Neural cell (in vitro differentiated cells): ENCODE results near the gene CHKB. TPM values are rescaled to one million over a fixed set of nuclear protein-coding genes. Genes with fewer than 3 reads are reported as not detected.
"Not testable (repeated sequence)": the region's sequence is repeated elsewhere in the genome, so short reads cannot be mapped to it uniquely, and the experiment has no call there.

Experiments used
- H2AFZ ChIP-seq: fragments of 200-600, 300-800 bp; sonication (generic), shearing (Covaris generic); 2 replicates; pipeline ENCODE4 v1.6.0; 2014; ENCODE audit warnings: low read depth, mild to moderate bottlenecking, antibody characterized with exemption, low read length, moderate library complexity
- H3F3A ChIP-seq: fragments of 200-600 bp; shearing (Covaris generic); 2 replicates; pipeline ENCODE4 v1.6.1; 2016; ENCODE audit warnings: mild to moderate bottlenecking, moderate library complexity, mixed read lengths, antibody characterized with exemption, low read length; ENCODE audit not compliant: insufficient read depth, poor library complexity, severe bottlenecking
- H3K27ac ChIP-seq: fragments of 200-600, 300-800 bp; sonication (generic), shearing (Covaris generic); 2 replicates; pipeline ENCODE4 v1.5.1; 2014; ENCODE audit warnings: mild to moderate bottlenecking, low read length, moderate library complexity
- H3K27me3 ChIP-seq: fragments of 300-800, 200-600 bp; sonication (generic), shearing (Covaris generic); 2 replicates; pipeline ENCODE4 v1.6.0; 2014; ENCODE audit warnings: mild to moderate bottlenecking, low read depth, low read length, moderate library complexity; ENCODE audit not compliant: insufficient read depth
- H3K36me3 ChIP-seq: fragments of 300-800, 200-600 bp; sonication (generic), shearing (Covaris generic); 2 replicates; pipeline ENCODE4 v1.5.1; 2014; ENCODE audit warnings: mild to moderate bottlenecking, antibody characterized with exemption, low read length, moderate library complexity; ENCODE audit not compliant: insufficient read depth
- H3K4me2 ChIP-seq: fragments of 300-800, 200-600 bp; sonication (generic), shearing (Covaris generic); 2 replicates; pipeline ENCODE4 v1.6.0; 2014; ENCODE audit warnings: mild to moderate bottlenecking, low read length
- H3K4me3 ChIP-seq: fragments of 300-800, 200-600 bp; sonication (generic), shearing (Covaris generic); 2 replicates; pipeline ENCODE4 v1.5.1; 2014; ENCODE audit warnings: mild to moderate bottlenecking, low read length, moderate library complexity
- H3K79me2 ChIP-seq: fragments of 200-600 bp; shearing (Covaris generic); replicated peaks from 2 replicates; pipeline ENCODE4 v1.6.0; 2014; ENCODE audit warnings: mild to moderate bottlenecking, low read length, moderate library complexity; ENCODE audit not compliant: insufficient read depth
- H3K9ac ChIP-seq: fragments of 300-800, 200-600 bp; sonication (generic), shearing (Covaris generic); 2 replicates; pipeline ENCODE4 v1.6.1; 2016; ENCODE audit warnings: mild to moderate bottlenecking, low read length, mixed read lengths
- H3K9me2 ChIP-seq: fragments of 200-600 bp; shearing (Covaris generic); 2 replicates; pipeline ENCODE4 v1.6.1; 2016; ENCODE audit warnings: mild to moderate bottlenecking, low read length, mixed read lengths; ENCODE audit not compliant: insufficient read depth
- H3K9me3 ChIP-seq: fragments of 200-600, 300-800 bp; sonication (generic), shearing (Covaris generic); 2 replicates; pipeline ENCODE4 v1.6.1; 2016; ENCODE audit warnings: mild to moderate bottlenecking, mixed run types, low read length, moderate library complexity, mixed read lengths
- H4K20me1 ChIP-seq: fragments of 200-600 bp; shearing (Covaris generic); 2 replicates; pipeline ENCODE4 v1.6.1; 2016; ENCODE audit warnings: mild to moderate bottlenecking, mixed run types; ENCODE audit not compliant: insufficient read depth
- EP300 ChIP-seq: fragments of 450-650 bp; conservative IDR thresholded peaks from 2 replicates; pipeline ENCODE4 v1.6.1; 2014; ENCODE audit warnings: antibody characterized with exemption, mild to moderate bottlenecking, moderate library complexity; ENCODE audit not compliant: poor library complexity, severe bottlenecking
- EZH2 ChIP-seq: fragments of 200-600, 300-800 bp; shearing (Covaris generic), sonication (generic); IDR thresholded peaks from 2 replicates; pipeline ENCODE4 v1.6.1; 2014; ENCODE audit warnings: antibody characterized with exemption, low read length, borderline replicate concordance, mild to moderate bottlenecking; ENCODE audit not compliant: insufficient read depth, poor library complexity, severe bottlenecking
- MXI1 ChIP-seq: fragments of 450-650 bp; conservative IDR thresholded peaks from 2 replicates; pipeline ENCODE4 v1.6.1; 2014; ENCODE audit warnings: antibody characterized with exemption, mild to moderate bottlenecking; ENCODE audit not compliant: poor library complexity, severe bottlenecking
- POLR2AphosphoS5 ChIP-seq: IDR thresholded peaks from 2 replicates; pipeline ENCODE4 v1.6.1; 2012
- RAD21 ChIP-seq: fragments of 450-650 bp; conservative IDR thresholded peaks from 2 replicates; pipeline ENCODE4 v1.6.1; 2014; ENCODE audit warnings: antibody characterized with exemption, mild to moderate bottlenecking, moderate library complexity
- SMC3 ChIP-seq: fragments of 450-650 bp; conservative IDR thresholded peaks from 2 replicates; pipeline ENCODE4 v1.6.1; 2014; ENCODE audit warnings: antibody characterized with exemption, mild to moderate bottlenecking, moderate library complexity; ENCODE audit not compliant: poor library complexity
- TAF1 ChIP-seq: IDR thresholded peaks from 2 replicates; pipeline ENCODE4 v1.6.1; 2012; ENCODE audit warnings: low read depth
- polyA plus RNA-seq: library from polyadenylated mRNA; depleted of rRNA; stranded (reverse); fragments of >200 nt; gene quantifications from 2 replicates; pipeline ENCODE4 v1.2.3, GENCODE V29; 2014
- TF ChIP-seq, protein P1 (sequence below): fragments of 450-650 bp; IDR thresholded peaks from 2 replicates; pipeline ENCODE4 v1.5.1; 2014; ENCODE audit warnings: antibody characterized with exemption, mild to moderate bottlenecking, moderate library complexity; ENCODE audit not compliant: poor library complexity, severe bottlenecking
- TF ChIP-seq, protein P2 (sequence below): IDR thresholded peaks from 2 replicates; pipeline ENCODE4 v1.6.1; 2012; ENCODE audit warnings: borderline replicate concordance

The CHKB gene
- polyA plus RNA-seq, 1 donor from 2014 or later: 173 TPM

DNA sequence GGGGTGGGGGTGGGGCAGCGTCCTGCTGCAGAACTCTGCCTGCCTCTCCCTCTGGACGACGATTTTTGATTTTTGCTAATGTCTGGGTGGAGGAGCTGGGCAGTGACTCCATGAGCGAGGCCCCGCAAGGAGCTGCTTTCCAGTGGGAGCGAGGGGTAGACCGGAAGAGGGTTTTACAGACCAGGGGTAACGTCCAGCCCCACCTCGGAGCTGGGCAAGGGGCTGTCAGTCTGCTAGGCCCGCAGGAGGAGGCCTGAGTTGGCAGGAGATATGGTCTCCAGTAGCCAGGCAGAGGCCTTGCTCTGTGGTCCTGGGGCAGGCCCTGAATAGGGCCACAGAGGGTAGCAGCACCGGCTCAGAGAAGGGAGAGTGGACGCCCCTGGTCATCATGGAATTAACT lies 26.9 kb upstream of the CHKB start:
- no peak overlapping the region for H3K27ac ChIP-seq
- no peak overlapping the region for H2AFZ ChIP-seq
- TF ChIP-seq SMC3 (no peak), TAF1 (no peak), RAD21 (no peak), MXI1 (no peak), EZH2 (no peak), EP300 (no peak), POLR2AphosphoS5 (no peak)
- TF ChIP-seq, protein P1, sequence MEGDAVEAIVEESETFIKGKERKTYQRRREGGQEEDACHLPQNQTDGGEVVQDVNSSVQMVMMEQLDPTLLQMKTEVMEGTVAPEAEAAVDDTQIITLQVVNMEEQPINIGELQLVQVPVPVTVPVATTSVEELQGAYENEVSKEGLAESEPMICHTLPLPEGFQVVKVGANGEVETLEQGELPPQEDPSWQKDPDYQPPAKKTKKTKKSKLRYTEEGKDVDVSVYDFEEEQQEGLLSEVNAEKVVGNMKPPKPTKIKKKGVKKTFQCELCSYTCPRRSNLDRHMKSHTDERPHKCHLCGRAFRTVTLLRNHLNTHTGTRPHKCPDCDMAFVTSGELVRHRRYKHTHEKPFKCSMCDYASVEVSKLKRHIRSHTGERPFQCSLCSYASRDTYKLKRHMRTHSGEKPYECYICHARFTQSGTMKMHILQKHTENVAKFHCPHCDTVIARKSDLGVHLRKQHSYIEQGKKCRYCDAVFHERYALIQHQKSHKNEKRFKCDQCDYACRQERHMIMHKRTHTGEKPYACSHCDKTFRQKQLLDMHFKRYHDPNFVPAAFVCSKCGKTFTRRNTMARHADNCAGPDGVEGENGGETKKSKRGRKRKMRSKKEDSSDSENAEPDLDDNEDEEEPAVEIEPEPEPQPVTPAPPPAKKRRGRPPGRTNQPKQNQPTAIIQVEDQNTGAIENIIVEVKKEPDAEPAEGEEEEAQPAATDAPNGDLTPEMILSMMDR: no peak
- TF ChIP-seq, protein P2, sequence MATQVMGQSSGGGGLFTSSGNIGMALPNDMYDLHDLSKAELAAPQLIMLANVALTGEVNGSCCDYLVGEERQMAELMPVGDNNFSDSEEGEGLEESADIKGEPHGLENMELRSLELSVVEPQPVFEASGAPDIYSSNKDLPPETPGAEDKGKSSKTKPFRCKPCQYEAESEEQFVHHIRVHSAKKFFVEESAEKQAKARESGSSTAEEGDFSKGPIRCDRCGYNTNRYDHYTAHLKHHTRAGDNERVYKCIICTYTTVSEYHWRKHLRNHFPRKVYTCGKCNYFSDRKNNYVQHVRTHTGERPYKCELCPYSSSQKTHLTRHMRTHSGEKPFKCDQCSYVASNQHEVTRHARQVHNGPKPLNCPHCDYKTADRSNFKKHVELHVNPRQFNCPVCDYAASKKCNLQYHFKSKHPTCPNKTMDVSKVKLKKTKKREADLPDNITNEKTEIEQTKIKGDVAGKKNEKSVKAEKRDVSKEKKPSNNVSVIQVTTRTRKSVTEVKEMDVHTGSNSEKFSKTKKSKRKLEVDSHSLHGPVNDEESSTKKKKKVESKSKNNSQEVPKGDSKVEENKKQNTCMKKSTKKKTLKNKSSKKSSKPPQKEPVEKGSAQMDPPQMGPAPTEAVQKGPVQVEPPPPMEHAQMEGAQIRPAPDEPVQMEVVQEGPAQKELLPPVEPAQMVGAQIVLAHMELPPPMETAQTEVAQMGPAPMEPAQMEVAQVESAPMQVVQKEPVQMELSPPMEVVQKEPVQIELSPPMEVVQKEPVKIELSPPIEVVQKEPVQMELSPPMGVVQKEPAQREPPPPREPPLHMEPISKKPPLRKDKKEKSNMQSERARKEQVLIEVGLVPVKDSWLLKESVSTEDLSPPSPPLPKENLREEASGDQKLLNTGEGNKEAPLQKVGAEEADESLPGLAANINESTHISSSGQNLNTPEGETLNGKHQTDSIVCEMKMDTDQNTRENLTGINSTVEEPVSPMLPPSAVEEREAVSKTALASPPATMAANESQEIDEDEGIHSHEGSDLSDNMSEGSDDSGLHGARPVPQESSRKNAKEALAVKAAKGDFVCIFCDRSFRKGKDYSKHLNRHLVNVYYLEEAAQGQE: no peak
- H3K4me3 ChIP-seq: no peak overlapping the region
- H4K20me1 ChIP-seq: no peaks in the 10 kb centered on the region
- no peak overlapping the region for H3K4me2 ChIP-seq
- no peak overlapping the region for H3K9ac ChIP-seq
- no peaks in the 10 kb centered on the region for H3K27me3 ChIP-seq
- H3K9me3 ChIP-seq: no peaks in the 10 kb centered on the region
- no peaks in the 10 kb centered on the region for H3K9me2 ChIP-seq
- no peaks in the 10 kb centered on the region for H3K79me2 ChIP-seq
- no peaks in the 10 kb centered on the region for H3F3A ChIP-seq
- H3K36me3 ChIP-seq: peaks cover 5% of the 10 kb centered on the region

DNA sequence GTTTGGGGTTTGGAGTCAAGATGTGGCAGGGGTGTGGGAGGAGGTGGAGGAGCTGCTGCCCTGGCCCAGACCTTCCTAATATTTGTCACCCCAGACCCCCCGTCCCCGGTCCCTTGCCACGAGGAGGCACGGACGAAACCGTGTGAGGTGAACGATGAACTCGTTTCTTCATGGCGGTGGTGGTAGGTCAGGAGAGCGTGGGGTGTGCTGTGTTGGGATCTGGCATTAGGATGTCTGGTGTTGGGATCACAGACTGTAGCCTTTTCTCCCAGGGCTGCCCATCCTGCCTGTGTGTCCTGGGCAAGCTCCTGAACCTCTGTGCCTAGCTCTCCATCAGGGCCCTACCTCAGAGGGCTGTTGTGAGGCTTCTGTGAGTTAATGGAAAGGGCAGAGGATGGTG lies 26.3 kb upstream of the CHKB start:
- Histone ChIP-seq H3K79me2 (no peaks in the 10 kb centered on the region), H3K9me3 (no peaks in the 10 kb centered on the region), H3K27ac (no peak overlapping the region), H3K4me2 (no peak overlapping the region), H4K20me1 (no peaks in the 10 kb centered on the region), H3F3A (no peaks in the 10 kb centered on the region), H3K9ac (no peak overlapping the region), H3K27me3 (no peaks in the 10 kb centered on the region), H3K4me3 (no peak overlapping the region), H3K9me2 (no peaks in the 10 kb centered on the region), H3K36me3 (peaks cover 5% of the 10 kb centered on the region), H2AFZ (no peak overlapping the region)
- TF ChIP-seq RAD21 (no peak), MXI1 (no peak), EZH2 (no peak), SMC3 (no peak), EP300 (no peak), POLR2AphosphoS5 (no peak), TAF1 (no peak)
- TF ChIP-seq, protein P1: no peak
- TF ChIP-seq, protein P2: no peak

DNA sequence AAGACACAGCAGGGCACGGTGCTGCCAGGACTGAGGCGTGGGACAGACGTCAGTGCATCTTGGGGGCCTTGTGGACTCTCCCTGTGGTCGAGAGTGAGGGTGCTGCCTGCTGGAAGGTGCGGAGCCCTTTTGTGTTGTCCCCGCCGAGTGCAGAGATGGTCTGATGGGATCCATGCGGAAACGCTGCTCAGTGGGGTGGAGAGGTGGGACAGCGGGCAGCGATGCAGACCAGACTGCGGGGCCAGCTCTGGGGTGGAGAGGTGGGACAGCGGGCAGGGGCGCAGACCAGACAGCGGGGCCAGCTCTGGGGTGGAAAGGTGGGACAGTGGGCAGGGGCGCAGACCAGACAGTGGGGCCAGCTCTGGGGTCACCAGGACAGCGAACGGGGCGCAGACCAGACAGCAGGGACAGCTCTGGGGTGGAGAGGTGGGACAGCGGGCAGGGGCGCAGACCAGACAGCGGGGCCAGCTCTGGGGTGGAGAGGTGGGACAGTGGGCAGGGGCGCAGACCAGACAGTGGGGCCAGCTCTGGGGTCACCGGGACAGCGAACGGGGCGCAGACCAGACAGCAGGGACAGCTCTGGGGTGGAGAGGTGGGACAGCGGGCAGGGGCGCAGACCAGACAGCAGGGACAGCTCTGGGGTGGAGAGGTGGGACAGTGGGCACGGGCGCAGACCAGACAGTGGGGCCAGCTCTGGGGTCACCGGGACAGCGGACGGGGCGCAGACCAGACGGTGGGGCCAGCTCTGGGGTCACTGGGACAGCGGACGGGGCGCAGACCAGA lies 25.6 kb upstream of the CHKB start:
- not testable (repeated sequence) for H4K20me1 ChIP-seq, H3K27me3 ChIP-seq, H3K4me2 ChIP-seq, H3K27ac ChIP-seq, H3F3A ChIP-seq, H3K4me3 ChIP-seq, H3K36me3 ChIP-seq, H3K9ac ChIP-seq, H2AFZ ChIP-seq, H3K9me2 ChIP-seq, H3K79me2 ChIP-seq, H3K9me3 ChIP-seq
